MCF 10A (cell line): ENCODE measurements around the gene MFSD1. TPM values are rescaled to one million over a fixed set of nuclear protein-coding genes. Genes with fewer than 3 reads are reported as not detected.

Experiments used
- BruUV-seq: library from RNA; stranded (reverse); fragments of 400-500 nt; replicated peaks from 2 replicates; lab custom pipeline; 2021; lab: Mats Ljungman, UMichigan
- CTCF ChIA-PET: fragments of 300-600 bp; sonication (Branson Sonifier 250); formaldehyde crosslinking; extraction: SDS; loops from one replicate; lab custom pipeline; 2021; ENCODE audit warnings: antibody characterized with exemption, inconsistent platforms; lab: Yijun Ruan, JAX
- POLR2A ChIA-PET: fragments of 300-600, 350-650 bp; sonication (Branson Sonifier 250); formaldehyde crosslinking; extraction: SDS; loops from one replicate; lab custom pipeline; 2020; ENCODE audit warnings: antibody characterized with exemption, inconsistent platforms; lab: Yijun Ruan, JAX
- DNase-seq: peaks from one replicate; pipeline ENCODE4 v3.0.0-alpha.2; 2018; ENCODE audit not compliant: unreplicated experiment
- H3K27ac Mint-ChIP-seq: one replicate; pipeline ENCODE4 v1.8.0; 2022; ENCODE audit warnings: mild to moderate bottlenecking, low read depth, mixed read lengths; ENCODE audit not compliant: unreplicated experiment
- H3K27me3 Mint-ChIP-seq: one replicate; pipeline ENCODE4 v1.8.0; 2022; ENCODE audit warnings: mixed read lengths; ENCODE audit not compliant: insufficient read depth, unreplicated experiment
- H3K36me3 Mint-ChIP-seq: one replicate; pipeline ENCODE4 v1.8.0; 2022; ENCODE audit warnings: mild to moderate bottlenecking, moderate library complexity, mixed read lengths; ENCODE audit not compliant: insufficient read depth, unreplicated experiment
- H3K4me1 Mint-ChIP-seq: one replicate; pipeline ENCODE4 v1.8.0; 2022; ENCODE audit warnings: mixed read lengths; ENCODE audit not compliant: insufficient read depth, unreplicated experiment
- H3K4me3 Mint-ChIP-seq: one replicate; pipeline ENCODE4 v1.8.0; 2022; ENCODE audit warnings: mild to moderate bottlenecking, moderate library complexity, mixed read lengths; ENCODE audit not compliant: unreplicated experiment
- H3K9me3 Mint-ChIP-seq: one replicate; pipeline ENCODE4 v1.8.0; 2022; ENCODE audit warnings: mixed read lengths; ENCODE audit not compliant: unreplicated experiment
- CTCF ChIP-seq: fragments of 200-600 bp; IDR thresholded peaks from one replicate; pipeline ENCODE4 v1.8.0; 2022; ENCODE audit warnings: antibody characterized with exemption, mild to moderate bottlenecking; ENCODE audit not compliant: unreplicated experiment
- intact Hi-C: fragments of 100-400 bp; cut with micrococcal nuclease; formaldehyde crosslinking; loops from 2 replicates; pipeline ENCODE4 v1.14.1; 2022
- total RNA-seq: library from RNA; stranded (reverse); gene quantifications from 2 replicates; pipeline ENCODE4 v1.2.3, GENCODE V29; 2022

MFSD1 gene
- total RNA-seq, 1 experiment from 2014 or later = 28.9 TPM

GRCh38 chr3:158773845-158774830 is 27.7 kb upstream of the MFSD1 start:
- TF ChIP-seq CTCF = no peak
- POLR2A ChIA-PET = interaction anchor here (0.5 kb wide), 1 partner anchor 14 kb away, joined by 3 read pairs; no protein-coding TSS in a partner anchor
- Mint-ChIP-seq H3K36me3 (no peaks in the 10 kb centered on the region), H3K27ac (no peak overlapping the region), H3K27me3 (no peaks in the 10 kb centered on the region), H3K4me1 (peaks cover 16% of the 10 kb centered on the region), H3K9me3 (peaks cover 7% of the 10 kb centered on the region), H3K4me3 (no peak overlapping the region)
- CTCF ChIA-PET = interaction anchor here (0.6 to 1.3 kb wide), 4 partner anchors 15 to 49 kb away, joined by 3 to 6 read pairs (median 3); no protein-coding TSS in a partner anchor
- peak; percentile 38 for DNase-seq
- no TSS peak for BruUV-seq
- intact Hi-C loops = no loop called here

- no peak for DNase-seq
- intact Hi-C loops = no loop called here
- POLR2A ChIA-PET = no interaction called here
- CTCF ChIA-PET = interaction anchor here (0.6 to 1.3 kb wide), 2 partner anchors 48 to 49 kb away, joined by 3 to 6 read pairs; no protein-coding TSS in a partner anchor
- no peaks in the 10 kb centered on the region for H3K36me3 Mint-ChIP-seq
- H3K27me3 Mint-ChIP-seq = no peaks in the 10 kb centered on the region
- H3K9me3 Mint-ChIP-seq = peaks cover 8% of the 10 kb centered on the region
- no peak overlapping the region for H3K4me3 Mint-ChIP-seq
- peaks cover 8% of the 10 kb centered on the region for H3K4me1 Mint-ChIP-seq
- BruUV-seq = no TSS peak
- no peak overlapping the region for H3K27ac Mint-ChIP-seq
- no peak for TF ChIP-seq CTCF
Measured at GRCh38 chr3:158774965-158775364, 26.9 kb upstream of the MFSD1 start.

- intact Hi-C loops = no loop called here
- CTCF ChIA-PET = no interaction called here
- BruUV-seq = no TSS peak
- POLR2A ChIA-PET = no interaction called here
- peaks cover 8% of the 10 kb centered on the region for H3K9me3 Mint-ChIP-seq
- peaks cover under 1% of the 10 kb centered on the region for H3K4me1 Mint-ChIP-seq
- H3K27ac Mint-ChIP-seq = no peak overlapping the region
- no peaks in the 10 kb centered on the region for H3K36me3 Mint-ChIP-seq
- no peak for TF ChIP-seq CTCF
- H3K27me3 Mint-ChIP-seq = no peaks in the 10 kb centered on the region
- no peak for DNase-seq
- no peak overlapping the region for H3K4me3 Mint-ChIP-seq
Measured at GRCh38 chr3:158775426-158776410, 26.1 kb upstream of the MFSD1 start.
